K562 (cell line): ENCODE results near the gene MED22. TPM values are rescaled to one million over a fixed set of nuclear protein-coding genes. Genes with fewer than 3 reads are reported as not detected.

ENCODE experiments used
- ATAC-seq: fragments of 200-7000 bp; cut with Tn5 transposase; 3 replicates; pipeline ENCODE4 v1.9.1; 2020; ENCODE audit warnings: moderate library complexity
- BruUV-seq: library from RNA; stranded (reverse); fragments of 400-500 nt; replicated peaks from 2 replicates; lab custom pipeline; 2021; lab: Mats Ljungman, UMichigan
- CTCF ChIA-PET: fragments of 300-600 bp; formaldehyde crosslinking; extraction: SDS; loops from one replicate; lab custom pipeline; 2021; ENCODE audit warnings: low intra/inter-chr PET ratio; lab: Yijun Ruan, JAX
- POLR2A ChIA-PET: fragments of 300-600, 350-650 bp; sonication (Branson Sonifier 250); formaldehyde crosslinking; extraction: SDS; loops from one replicate; lab custom pipeline; 2021; ENCODE audit warnings: antibody characterized with exemption, inconsistent platforms; lab: Yijun Ruan, JAX
- DNase-seq, 4 experiments: peaks; one replicate each; pipeline versions ENCODE4 v3.0.0 to v3.0.0-alpha.2; 2011 to 2018; ENCODE audit warnings: low spot score in 3 of 4, mixed read lengths in 3 of 4; ENCODE audit errors: extremely low read depth in 1 of 4
- FAIRE-seq: peaks from 2 replicates; lab custom pipeline; 2011; peaks lifted over from hg19 to GRCh38; lab: Jason Lieb, UNC
- H2AFZ ChIP-seq: 2 replicates; pipeline ENCODE4 v1.6.0; 2011; ENCODE audit warnings: low read depth, low read length, control low read depth, inconsistent platforms
- H3K27ac ChIP-seq: fragments of 200-600 bp; 3 replicates; pipeline ENCODE4 v1.8.0; 2011; ENCODE audit warnings: low read depth, mild to moderate bottlenecking, control low read depth, inconsistent platforms, low read length, moderate library complexity, mixed read lengths; ENCODE audit errors: extremely low read depth
- H3K27me3 ChIP-seq, 2 experiments: fragments of 300-600 bp in 1 of 2; 2 replicates in 1 of 2; 3 replicates in 1 of 2; pipeline versions ENCODE4 v1.6.0 to v1.8.0; 2011; ENCODE audit warnings: inconsistent platforms in 2 of 2, low read length in 2 of 2, mild to moderate bottlenecking in 1 of 2, mixed read lengths in 1 of 2, moderate library complexity in 1 of 2; ENCODE audit not compliant: control insufficient read depth in 2 of 2, insufficient read depth in 2 of 2
- H3K36me3 ChIP-seq: fragments of 300-600 bp; 3 replicates; pipeline ENCODE4 v1.8.0; 2011; ENCODE audit warnings: mild to moderate bottlenecking, low read length, inconsistent platforms; ENCODE audit not compliant: control insufficient read depth, insufficient read depth
- H3K4me1 ChIP-seq, 2 experiments: fragments of 200-600 bp in 1 of 2; replicated peaks in 1 of 2; 2 replicates in 1 of 2; 3 replicates in 1 of 2; pipeline versions ENCODE4 v1.5.1 to v1.8.0; 2011; ENCODE audit warnings: inconsistent platforms in 2 of 2, low read length in 2 of 2, mild to moderate bottlenecking in 1 of 2, mixed read lengths in 1 of 2, moderate library complexity in 1 of 2; ENCODE audit not compliant: control insufficient read depth in 2 of 2, insufficient read depth in 2 of 2
- H3K4me2 ChIP-seq: 2 replicates; pipeline ENCODE4 v1.6.1; 2011; ENCODE audit warnings: low read length, control low read depth, inconsistent platforms, mixed read lengths; ENCODE audit not compliant: insufficient read depth
- H3K4me3 ChIP-seq: fragments of 200-600 bp; sonication (generic), shearing (Covaris generic); 2 replicates; pipeline ENCODE4 v1.5.1; 2016; ENCODE audit warnings: control low read depth, inconsistent platforms
- H3K79me2 ChIP-seq: fragments of 200-600 bp; 3 replicates; pipeline ENCODE4 v1.8.0; 2011; ENCODE audit warnings: low read length, inconsistent platforms; ENCODE audit not compliant: control insufficient read depth, insufficient read depth
- H3K9ac ChIP-seq, 2 experiments: 2 replicates each; pipeline versions ENCODE4 v1.6.0 to v1.6.1; 2011; ENCODE audit warnings: low read depth in 2 of 2, low read length in 2 of 2, control low read depth in 1 of 2, inconsistent platforms in 1 of 2, mild to moderate bottlenecking in 1 of 2, mixed read lengths in 1 of 2; ENCODE audit not compliant: insufficient read depth in 1 of 2
- H3K9me1 ChIP-seq: one replicate; pipeline ENCODE4 v1.6.0; 2011; ENCODE audit warnings: inconsistent platforms, mild to moderate bottlenecking, low read length, moderate library complexity; ENCODE audit not compliant: control insufficient read depth, insufficient read depth
- H3K9me3 ChIP-seq: replicated peaks from 2 replicates; pipeline ENCODE4 v1.5.1; 2011; ENCODE audit warnings: low read depth, low read length, inconsistent platforms; ENCODE audit not compliant: control insufficient read depth, insufficient read depth
- H4K20me1 ChIP-seq: replicated peaks from 2 replicates; pipeline ENCODE4 v1.6.1; 2011; ENCODE audit warnings: low read length, inconsistent platforms, mixed read lengths; ENCODE audit not compliant: control insufficient read depth, insufficient read depth
- ARNT ChIP-seq, 2 experiments: fragments of 450-650 bp; IDR thresholded peaks; 2 replicates each; pipeline ENCODE4 v1.6.1; 2016; ENCODE audit warnings: mild to moderate bottlenecking in 1 of 2
- CCAR2 ChIP-seq: fragments of 200-400 bp; formaldehyde crosslinking; IDR thresholded peaks from 2 replicates; pipeline ENCODE4 v1.6.1; 2017; ENCODE audit warnings: mild to moderate bottlenecking, low read depth, low read length
- HLTF ChIP-seq: fragments of 450-650 bp; IDR thresholded peaks from 2 replicates; pipeline ENCODE4 v1.6.1; 2016
- MAFF ChIP-seq: IDR thresholded peaks from 2 replicates; pipeline ENCODE4 v1.6.1; 2012; ENCODE audit warnings: low read length, improper control_type of control experiment
- MIER1 ChIP-seq: fragments of 450-650 bp; IDR thresholded peaks from 2 replicates; pipeline ENCODE4 v1.6.1; 2016; ENCODE audit warnings: antibody characterized with exemption, mild to moderate bottlenecking, low read depth
- NBN ChIP-seq: fragments of 450-650 bp; IDR thresholded peaks from 2 replicates; pipeline ENCODE4 v1.6.1; 2016; ENCODE audit warnings: low read depth, mild to moderate bottlenecking
- SIRT6 ChIP-seq: IDR thresholded peaks from one replicate; pipeline ENCODE4 v1.6.1; 2012; ENCODE audit warnings: low read depth, mild to moderate bottlenecking, control low read depth, inconsistent platforms, low read length, moderate library complexity
- STAT5A ChIP-seq: IDR thresholded peaks from 2 replicates; pipeline ENCODE4 v1.6.1; 2012; ENCODE audit warnings: low read length, inconsistent platforms, borderline replicate concordance
- TARDBP ChIP-seq: fragments of 450-650 bp; IDR thresholded peaks from 2 replicates; pipeline ENCODE4 v1.6.1; 2016
- ZNF699 ChIP-seq: fragments of 250-450 bp; sonication (Bioruptor Pico); IDR thresholded peaks from 2 replicates; pipeline ENCODE4 v1.8.0; 2021; ENCODE audit warnings: mild to moderate bottlenecking, moderate library complexity; ENCODE audit not compliant: insufficient replicate concordance
- WGBS: fragments of 100-300 bp; shearing (Covaris generic); methylation state at CpG from one replicate; pipeline ENCODE4 v1.1.6; 2016; ENCODE audit warnings: low coverage, mixed read lengths; ENCODE audit not compliant: insufficient coverage; ENCODE audit errors: missing lambda C conversion rate; 5-methylcytosine and 5-hydroxymethylcytosine counted together
- in situ Hi-C: fragments of 300-500 bp; cut with MboI; formaldehyde crosslinking; loops from 4 replicates; pipeline ENCODE4 v1.15.0; 2018; ENCODE audit warnings: inconsistent platforms, mixed read lengths
- intact Hi-C: fragments of 100-400 bp; cut with micrococcal nuclease; formaldehyde crosslinking; loops from 2 replicates; pipeline ENCODE4 v1.14.2; 2022
- polyA plus RNA-seq, 8 experiments: library from polyadenylated mRNA; depleted of rRNA in 4 of 8; stranded (reverse) in 5 of 8; unstranded in 3 of 8; fragments of >200 nt; fragmentation: Nextera tagmentation in 2 of 8; fragmentation: Illumina TruSeq in 1 of 8; extraction: Ambion mirVana in 2 of 8; extraction: Trizol in 1 of 8; gene quantifications; 2 replicates each; pipeline versions ENCODE4 v1.2.1 to v1.2.3, GENCODE V29; 2011 to 2014; ENCODE audit warnings: inconsistent platforms in 1 of 8, missing spikeins in 1 of 8
- total RNA-seq, 7 experiments: library from RNA; depleted of rRNA in 6 of 7; stranded (reverse); fragments of >200 nt in 6 of 7; fragmentation: Illumina TruSeq in 2 of 7; extraction: Trizol in 2 of 7; gene quantifications; 2 replicates each; pipeline versions ENCODE4 v1.2.1 to v1.2.3, GENCODE V29; 2011 to 2021; ENCODE audit warnings: low replicate concordance in 1 of 7
- TF ChIP-seq, protein P1 (sequence below): fragments of 250-450 bp; sonication (Bioruptor Pico); IDR thresholded peaks from 2 replicates; pipeline ENCODE4 v1.8.0; 2021; ENCODE audit warnings: mild to moderate bottlenecking, moderate library complexity
- TF ChIP-seq, protein P2 (sequence below): sonication (generic); formaldehyde crosslinking; IDR thresholded peaks from 2 replicates; pipeline ENCODE4 v1.8.0; 2022; ENCODE audit warnings: mild to moderate bottlenecking, missing genetic modification reagents
- TF ChIP-seq, protein P3 (sequence below): fragments of 250-450 bp; sonication (Bioruptor Pico); IDR thresholded peaks from 2 replicates; pipeline ENCODE4 v1.4.0; 2020; ENCODE audit warnings: mild to moderate bottlenecking, moderate library complexity

The MED22 gene
- total and polyA plus RNA-seq, 9 of the 15 experiments (the other 6 are each of a cell fraction or from before 2014, with no cell fraction given): 0.73 to 35.6 (median 22.3) TPM

DNA sequence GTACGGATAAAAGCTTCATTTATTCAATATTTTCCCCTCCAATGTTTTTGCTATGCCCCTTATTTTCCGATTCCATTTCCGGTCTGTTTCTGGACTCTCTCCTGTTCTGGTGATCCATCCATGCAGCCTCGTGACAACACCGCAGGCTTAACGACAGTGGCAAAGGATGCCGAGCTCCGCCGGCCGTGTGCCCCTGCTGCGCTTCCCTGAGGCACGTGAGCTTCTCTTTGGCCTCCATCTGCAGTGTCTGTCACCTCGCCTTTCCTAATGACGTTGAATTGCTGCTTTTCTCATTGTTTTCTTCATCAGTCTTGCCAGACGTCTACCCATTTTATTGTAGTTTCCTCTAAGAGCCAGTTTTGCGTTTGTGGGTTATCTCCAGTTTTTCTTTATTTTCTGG is 40.6 kb downstream of the MED22 start:
- Histone ChIP-seq H3K9ac (no peak overlapping the region), H3K27me3 (peaks cover 0 to 7% of the 10 kb centered on the region in 2 experiments; a peak in 1 of 5 replicates), H3K4me2 (no peak overlapping the region), H2AFZ (no peak overlapping the region), H3K4me1 (peaks cover 3 to 16% of the 10 kb centered on the region in 2 experiments; a peak in 3 of 5 replicates), H3K79me2 (no peaks in the 10 kb centered on the region), H4K20me1 (no peaks in the 10 kb centered on the region), H3K4me3 (no peak overlapping the region), H3K36me3 (no peaks in the 10 kb centered on the region), H3K27ac (no peak overlapping the region), H3K9me1 (no peaks in the 10 kb centered on the region), H3K9me3 (peaks cover 4% of the 10 kb centered on the region)
- CTCF ChIA-PET: no interaction called here
- FAIRE-seq (no peak), DNase-seq (no peak), ATAC-seq (no peak)
- intact Hi-C loops: no loop called here
- POLR2A ChIA-PET: interaction anchor here (0.6 to 1.9 kb wide), 3 partner anchors 22 to 61 kb away, joined by 3 to 6 read pairs (median 3); partner anchors contain the start of gene ABO
- no TSS peak for BruUV-seq
- WGBS: 58% methylated on average over 15 of the region's 16 CpGs
- in situ Hi-C loops: no loop called here
- TF ChIP-seq CCAR2 (no peak), MIER1 (no peak), ARNT (IDR thresholded peaks at IDR 0.05) (no peak), TARDBP (no peak), HLTF (no peak), ZNF699 (no peak), STAT5A (no peak), SIRT6 (no peak), MAFF (no peak), NBN (no peak)
- TF ChIP-seq, protein P1, sequence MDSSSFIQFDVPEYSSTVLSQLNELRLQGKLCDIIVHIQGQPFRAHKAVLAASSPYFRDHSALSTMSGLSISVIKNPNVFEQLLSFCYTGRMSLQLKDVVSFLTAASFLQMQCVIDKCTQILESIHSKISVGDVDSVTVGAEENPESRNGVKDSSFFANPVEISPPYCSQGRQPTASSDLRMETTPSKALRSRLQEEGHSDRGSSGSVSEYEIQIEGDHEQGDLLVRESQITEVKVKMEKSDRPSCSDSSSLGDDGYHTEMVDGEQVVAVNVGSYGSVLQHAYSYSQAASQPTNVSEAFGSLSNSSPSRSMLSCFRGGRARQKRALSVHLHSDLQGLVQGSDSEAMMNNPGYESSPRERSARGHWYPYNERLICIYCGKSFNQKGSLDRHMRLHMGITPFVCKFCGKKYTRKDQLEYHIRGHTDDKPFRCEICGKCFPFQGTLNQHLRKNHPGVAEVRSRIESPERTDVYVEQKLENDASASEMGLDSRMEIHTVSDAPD (CRISPR knock-in tag): no peak
- TF ChIP-seq, protein P2, sequence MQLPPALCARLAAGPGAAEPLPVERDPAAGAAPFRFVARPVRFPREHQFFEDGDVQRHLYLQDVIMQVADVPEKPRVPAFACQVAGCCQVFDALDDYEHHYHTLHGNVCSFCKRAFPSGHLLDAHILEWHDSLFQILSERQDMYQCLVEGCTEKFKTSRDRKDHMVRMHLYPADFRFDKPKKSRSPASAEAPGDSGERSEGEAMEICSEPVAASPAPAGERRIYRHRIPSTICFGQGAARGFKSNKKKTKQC: no peak
- TF ChIP-seq, protein P3, sequence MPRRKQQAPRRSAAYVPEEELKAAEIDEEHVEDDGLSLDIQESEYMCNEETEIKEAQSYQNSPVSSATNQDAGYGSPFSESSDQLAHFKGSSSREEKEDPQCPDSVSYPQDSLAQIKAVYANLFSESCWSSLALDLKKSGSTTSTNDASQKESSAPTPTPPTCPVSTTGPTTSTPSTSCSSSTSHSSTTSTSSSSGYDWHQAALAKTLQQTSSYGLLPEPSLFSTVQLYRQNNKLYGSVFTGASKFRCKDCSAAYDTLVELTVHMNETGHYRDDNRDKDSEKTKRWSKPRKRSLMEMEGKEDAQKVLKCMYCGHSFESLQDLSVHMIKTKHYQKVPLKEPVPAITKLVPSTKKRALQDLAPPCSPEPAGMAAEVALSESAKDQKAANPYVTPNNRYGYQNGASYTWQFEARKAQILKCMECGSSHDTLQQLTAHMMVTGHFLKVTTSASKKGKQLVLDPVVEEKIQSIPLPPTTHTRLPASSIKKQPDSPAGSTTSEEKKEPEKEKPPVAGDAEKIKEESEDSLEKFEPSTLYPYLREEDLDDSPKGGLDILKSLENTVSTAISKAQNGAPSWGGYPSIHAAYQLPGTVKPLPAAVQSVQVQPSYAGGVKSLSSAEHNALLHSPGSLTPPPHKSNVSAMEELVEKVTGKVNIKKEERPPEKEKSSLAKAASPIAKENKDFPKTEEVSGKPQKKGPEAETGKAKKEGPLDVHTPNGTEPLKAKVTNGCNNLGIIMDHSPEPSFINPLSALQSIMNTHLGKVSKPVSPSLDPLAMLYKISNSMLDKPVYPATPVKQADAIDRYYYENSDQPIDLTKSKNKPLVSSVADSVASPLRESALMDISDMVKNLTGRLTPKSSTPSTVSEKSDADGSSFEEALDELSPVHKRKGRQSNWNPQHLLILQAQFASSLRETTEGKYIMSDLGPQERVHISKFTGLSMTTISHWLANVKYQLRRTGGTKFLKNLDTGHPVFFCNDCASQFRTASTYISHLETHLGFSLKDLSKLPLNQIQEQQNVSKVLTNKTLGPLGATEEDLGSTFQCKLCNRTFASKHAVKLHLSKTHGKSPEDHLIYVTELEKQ (CRISPR knock-in tag): no peak
